ENCODE data around the gene ESRP2.

ESRP2 gene

GRCh38 chr16:68235108-68235886 lies 630 bp downstream of the ESRP2 start (continued):
- TF ChIP-seq KLF16 (tag by site-specific recombination; IDR thresholded peaks at IDR 0.05) (peak; percentile 15; the same call in 1 of the 2 replicates), ZNF18 (tag by site-specific recombination; IDR thresholded peaks at IDR 0.05) (0 out of 2 replicates have a peak, but pooled peaks have one; percentile 17), PBX3 (CRISPR knock-in tag; IDR thresholded peaks at IDR 0.05) (no peak), ZNF324 (tag by site-specific recombination; IDR thresholded peaks at IDR 0.05) (no peak; the same call in 1 of the 2 replicates), ZNF132 (tag by site-specific recombination; IDR thresholded peaks at IDR 0.05; ENCODE audit: borderline replicate concordance) (no peak), ZNF837 (tag by site-specific recombination; IDR thresholded peaks at IDR 0.05) (no peak), HOXA7 (CRISPR knock-in tag; IDR thresholded peaks at IDR 0.05; ENCODE audit: borderline replicate concordance) (no peak), ZNF777 (tag by site-specific recombination; IDR thresholded peaks at IDR 0.05; ENCODE audit: borderline replicate concordance) (peak; percentile 70; the same call in 1 of the 2 replicates), ZNF558 (tag by site-specific recombination; IDR thresholded peaks at IDR 0.05) (no peak), HOXD13 (CRISPR knock-in tag; IDR thresholded peaks at IDR 0.05; ENCODE audit: borderline replicate concordance) (no peak), ZFP3 (tag by site-specific recombination; IDR thresholded peaks at IDR 0.05; ENCODE audit: low read depth) (no peak), ZNF624 (tag by site-specific recombination; IDR thresholded peaks at IDR 0.05) (no peak), ZNF416 (tag by site-specific recombination; IDR thresholded peaks at IDR 0.05) (no peak), RBAK (tag by site-specific recombination; IDR thresholded peaks at IDR 0.05) (no peak), ZFP41 (tag by site-specific recombination; IDR thresholded peaks at IDR 0.05; ENCODE audit: borderline replicate concordance) (no peak), PRDM6 (tag by site-specific recombination; IDR thresholded peaks at IDR 0.05) (no peak), ZNF24 (tag by site-specific recombination; IDR thresholded peaks at IDR 0.05) (no peak), ZNF184 (tag by site-specific recombination; IDR thresholded peaks at IDR 0.05) (no peak), OSR2 (tag by site-specific recombination; IDR thresholded peaks at IDR 0.05) (no peak), BCL6B (tag by site-specific recombination; IDR thresholded peaks at IDR 0.05) (no peak), IKZF3 (tag by site-specific recombination; IDR thresholded peaks at IDR 0.05) (0 out of 2 replicates have a peak, but pooled peaks have one; percentile 23), ZNF214 (tag by site-specific recombination; IDR thresholded peaks at IDR 0.05; ENCODE audit: borderline replicate concordance) (no peak), ZNF121 (tag by site-specific recombination; IDR thresholded peaks at IDR 0.05) (no peak), ZNF560 (tag by site-specific recombination; IDR thresholded peaks at IDR 0.05; ENCODE audit: borderline replicate concordance) (no peak), ZSCAN18 (tag by site-specific recombination; IDR thresholded peaks at IDR 0.05) (no peak), SP7 (tag by site-specific recombination; IDR thresholded peaks at IDR 0.05) (no peak), ZNF654 (tag by site-specific recombination; IDR thresholded peaks at IDR 0.05; ENCODE audit: low read depth) (no peak), ZNF280D (tag by site-specific recombination; IDR thresholded peaks at IDR 0.05) (no peak), ZNF747 (tag by site-specific recombination; IDR thresholded peaks at IDR 0.05) (no peak), ZNF221 (tag by site-specific recombination; IDR thresholded peaks at IDR 0.05; ENCODE audit: borderline replicate concordance) (no peak)

Data from HEK293 (cell line).